Gastrocnemius medialis (tissue), 4 donors: ENCODE measurements around the gene CLMN. TPM values are rescaled to one million over a fixed set of nuclear protein-coding genes. Genes with fewer than 3 reads are reported as not detected.
"Not testable (repeated sequence)": the region's sequence is repeated elsewhere in the genome, so short reads cannot be mapped to it uniquely, and the experiment has no call there.

ENCODE experiments used
- ATAC-seq, 2 donors: fragments of 150-250 bp; one replicate each; pipeline ENCODE4 v1.9.1; 2016
- DNase-seq, 2 donors: peaks; one replicate each; pipeline ENCODE4 v3.0.0-alpha.2; 2019
- H3K27ac ChIP-seq, 4 donors: fragments of 200-600 bp; sonication (generic); 1 replicate in 1 of 4; 2 replicates in 3 of 4; pipeline ENCODE4 v1.5.1; 2016 to 2018; ENCODE audit warnings: mild to moderate bottlenecking in 2 of 4, moderate library complexity in 1 of 4
- H3K27me3 ChIP-seq, 3 donors: fragments of 200-600 bp; sonication (generic) in 2 of 3; 1 replicate in 1 of 3; 2 replicates in 2 of 3; pipeline versions ENCODE4 v1.5.1 to v1.6.0; 2016 to 2019; ENCODE audit warnings: mild to moderate bottlenecking in 1 of 3, moderate library complexity in 1 of 3
- H3K36me3 ChIP-seq, 2 donors: fragments of 200-600 bp; sonication (generic) in 1 of 2; one replicate each; pipeline ENCODE4 v1.5.1; 2017 to 2018
- H3K4me1 ChIP-seq, 2 donors: fragments of 200-600 bp; sonication (generic) in 1 of 2; one replicate each; pipeline ENCODE4 v1.5.1; 2016 to 2017; ENCODE audit warnings: mild to moderate bottlenecking in 2 of 2
- H3K4me3 ChIP-seq, 4 donors: fragments of 200-600 bp; sonication (generic) in 3 of 4; 1 replicate in 1 of 4; 2 replicates in 3 of 4; pipeline ENCODE4 v1.5.1; 2016 to 2019; ENCODE audit warnings: mild to moderate bottlenecking in 2 of 4
- H3K9me3 ChIP-seq, 3 donors: fragments of 200-600 bp; sonication (generic) in 2 of 3; 1 replicate in 1 of 3; 2 replicates in 2 of 3; pipeline ENCODE4 v1.5.1; 2016 to 2019
- CTCF ChIP-seq, 5 experiments: fragments of 450-650 bp in 3 of 5; fragments of 200-600 bp in 2 of 5; sonication (generic) in 2 of 5; IDR thresholded peaks in 4 of 5; conservative IDR thresholded peaks in 1 of 5; 1 replicate in 4 of 5; 2 replicates in 1 of 5; pipeline ENCODE4 v1.5.1; 2016 to 2019; ENCODE audit warnings: antibody characterized with exemption in 5 of 5, mild to moderate bottlenecking in 3 of 5, moderate library complexity in 3 of 5
- POLR2A ChIP-seq, 2 donors: fragments of 450-650 bp; IDR thresholded peaks; one replicate each; pipeline ENCODE4 v1.6.1; 2017; ENCODE audit warnings: antibody characterized with exemption in 2 of 2, mild to moderate bottlenecking in 2 of 2, moderate library complexity in 2 of 2
- in situ Hi-C, 4 donors: fragments of 200-750 bp; cut with MboI; loops; one replicate each; pipeline versions ENCODE4 v1.15.0 to v1.8.0; 2017; ENCODE audit warnings: low sequenced_read_pairs in 4 of 4
- intact Hi-C: fragments of 100-400 bp; cut with DNase I; formaldehyde crosslinking; loops from one replicate; pipeline ENCODE4 v1.15.1; 2023; ENCODE audit warnings: low total_unique reads
- total RNA-seq, 4 donors: library from RNA; depleted of rRNA; stranded (reverse); fragments of >200 nt; gene quantifications; one replicate each; pipeline versions ENCODE4 v1.1.0 to v1.2.3, GENCODE V29; 2016

The CLMN gene
- total RNA-seq, 4 donors from 2014 or later, result 3.8 to 8.8 (median 5.8) TPM

- no peak for TF ChIP-seq POLR2A (IDR thresholded peaks at IDR 0.05)
- no peak for TF ChIP-seq CTCF (IDR thresholded peaks at IDR 0.05 in 4 of 5, conservative IDR thresholded peaks at IDR 0.05 in 1 of 5)
- peaks cover 0 to 8% (median 5%) of the 10 kb centered on the region in 3 donors for H3K9me3 ChIP-seq
- no peaks in the 10 kb centered on the region for H3K36me3 ChIP-seq
- no peak for DNase-seq
- H3K27ac ChIP-seq, result peak overlapping the region in 2 of 4 donors; percentile 7 to 19
- H3K4me3 ChIP-seq, result no peak overlapping the region
- in situ Hi-C loops (loop anchor here in 1 of 4 donors (25.0 kb wide), 1 partner anchor 397 kb away; the partner anchor contains the start of gene GLRX5), intact Hi-C loops (no loop called here)
- H3K27me3 ChIP-seq, result no peaks in the 10 kb centered on the region
- H3K4me1 ChIP-seq, result peaks cover 44 to 51% of the 10 kb centered on the region in 2 donors
- ATAC-seq, result no peak
Measured at GRCh38 chr14:95140060-95140858, 179.4 kb downstream of the CLMN start.

- DNase-seq (no peak), ATAC-seq (no peak)
- Histone ChIP-seq H3K4me3 (no peak overlapping the region), H3K36me3 (no peaks in the 10 kb centered on the region), H3K27ac (peak overlapping the region in 2 of 4 donors; percentile 7 to 27), H3K9me3 (no peaks in the 10 kb centered on the region), H3K4me1 (peaks cover 39 to 60% of the 10 kb centered on the region in 2 donors), H3K27me3 (no peaks in the 10 kb centered on the region)
- TF ChIP-seq POLR2A (IDR thresholded peaks at IDR 0.05), result no peak
- TF ChIP-seq CTCF (IDR thresholded peaks at IDR 0.05 in 4 of 5, conservative IDR thresholded peaks at IDR 0.05 in 1 of 5), result no peak
- in situ Hi-C loops (loop anchor here in 1 of 4 donors (25.0 kb wide), 1 partner anchor 398 kb away; the partner anchor contains the start of gene GLRX5), intact Hi-C loops (no loop called here)
Measured at GRCh38 chr14:95138876-95139275, 180.8 kb downstream of the CLMN start.

GRCh38 chr14:95138455-95138854 is 181.3 kb downstream of the CLMN start:
- H3K9me3 ChIP-seq, intact Hi-C loops, H3K4me3 ChIP-seq, DNase-seq, H3K36me3 ChIP-seq, ATAC-seq, H3K27me3 ChIP-seq: not testable (repeated sequence)
- H3K27ac ChIP-seq, result peak overlapping the region; percentile 11 to 75 (median 54)
- in situ Hi-C loops, result loop anchor here in 1 of 4 donors (25.0 kb wide), 1 partner anchor 399 kb away; the partner anchor contains the start of gene GLRX5
- H3K4me1 ChIP-seq, result peaks cover 38 to 57% of the 10 kb centered on the region in 2 donors

GRCh38 chr14:95137804-95138167 is 181.9 kb downstream of the CLMN start:
- intact Hi-C loops (no loop called here), in situ Hi-C loops (loop anchor here in 1 of 4 donors (25.0 kb wide), 1 partner anchor 400 kb away; the partner anchor contains the start of gene GLRX5)
- Histone ChIP-seq H3K27ac (peak overlapping the region; percentile 11 to 75 (median 54)), H3K4me3 (no peak overlapping the region), H3K27me3 (no peaks in the 10 kb centered on the region), H3K36me3 (no peaks in the 10 kb centered on the region), H3K4me1 (peaks cover 32 to 51% of the 10 kb centered on the region in 2 donors), H3K9me3 (no peaks in the 10 kb centered on the region)
- DNase-seq (no peak), ATAC-seq (no peak)
- no peak for TF ChIP-seq CTCF (IDR thresholded peaks at IDR 0.05 in 4 of 5, conservative IDR thresholded peaks at IDR 0.05 in 1 of 5)
- TF ChIP-seq POLR2A (IDR thresholded peaks at IDR 0.05), result no peak

- TF ChIP-seq POLR2A (IDR thresholded peaks at IDR 0.05) (no peak), CTCF (IDR thresholded peaks at IDR 0.05 in 4 of 5, conservative IDR thresholded peaks at IDR 0.05 in 1 of 5) (no peak)
- Histone ChIP-seq H3K27ac (peak overlapping the region; percentile 11 to 75 (median 54)), H3K27me3 (no peaks in the 10 kb centered on the region), H3K36me3 (no peaks in the 10 kb centered on the region), H3K4me1 (peaks cover 27 to 47% of the 10 kb centered on the region in 2 donors), H3K9me3 (no peaks in the 10 kb centered on the region), H3K4me3 (no peak overlapping the region)
- DNase-seq (no peak), ATAC-seq (no peak)
- in situ Hi-C loops (loop anchor here in 1 of 4 donors (25.0 kb wide), 1 partner anchor 400 kb away; the partner anchor contains the start of gene GLRX5), intact Hi-C loops (no loop called here)
Measured at GRCh38 chr14:95137164-95137803, 182.4 kb downstream of the CLMN start.
